ENCODE data around the gene FOXP1. TPM values are rescaled to one million over a fixed set of nuclear protein-coding genes. Genes with fewer than 3 reads are reported as not detected.

The FOXP1 gene
- total and polyA plus RNA-seq, 2 donors (not counting 1 experiment from before 2014, with no cell fraction given) = 70.3 to 101 TPM

- H3K27ac ChIP-seq (ENCODE audit: insufficient read depth, low read length) = no peak overlapping the region
- no peaks in the 10 kb centered on the region for H3K36me3 ChIP-seq (ENCODE audit: control insufficient read depth, insufficient read depth, low read length)
- TF ChIP-seq CTCF (conservative IDR thresholded peaks at IDR 0.05 in 1 of 2, IDR thresholded peaks at IDR 0.05 in 1 of 2; ENCODE audit: low read depth in 1 of 2, low read length in 2 of 2) = no peak
- TF ChIP-seq EZH2 (IDR thresholded peaks at IDR 0.05; ENCODE audit: low read length, missing control alignments) = no peak
- no peaks in the 10 kb centered on the region for H3K27me3 ChIP-seq (ENCODE audit: control insufficient read depth, insufficient read depth, low read length)
- H3K4me1 ChIP-seq (ENCODE audit: control insufficient read depth, extremely low read depth, insufficient read depth, low read length) = no peaks in the 10 kb centered on the region
- H3K79me2 ChIP-seq (ENCODE audit: control insufficient read depth, insufficient read depth, low read length) = no peaks in the 10 kb centered on the region
- no peaks in the 10 kb centered on the region for H3K9me3 ChIP-seq (ENCODE audit: control insufficient read depth, insufficient read depth, low read depth, low read length)
- no peak overlapping the region for H3K9ac ChIP-seq (ENCODE audit: insufficient read depth, low read length)
- H3K4me2 ChIP-seq (ENCODE audit: extremely low read depth, insufficient read depth, low read length) = no peak overlapping the region
- no peak overlapping the region for H2AFZ ChIP-seq (ENCODE audit: low read length)
- DNase-seq (ENCODE audit: low read depth in 2 of 2) = no peak
- H3K4me3 ChIP-seq (replicated peaks in 1 of 4; ENCODE audit: control extremely low read depth in 1 of 4, insufficient read depth in 1 of 4, low read depth in 3 of 4, low read length in 4 of 4) = no peak overlapping the region
- no peaks in the 10 kb centered on the region for H4K20me1 ChIP-seq (ENCODE audit: control insufficient read depth, extremely low read depth, insufficient read depth, low read length)
These were observed 181.2 kb downstream of the FOXP1 start for GRCh38 chr3:71402280-71402679.

- Histone ChIP-seq H3K4me3 (replicated peaks in 1 of 4; ENCODE audit: control extremely low read depth in 1 of 4, insufficient read depth in 1 of 4, low read depth in 3 of 4, low read length in 4 of 4) (no peak overlapping the region), H3K9ac (ENCODE audit: insufficient read depth, low read length) (no peak overlapping the region), H3K4me1 (ENCODE audit: control insufficient read depth, extremely low read depth, insufficient read depth, low read length) (no peaks in the 10 kb centered on the region), H3K27ac (ENCODE audit: insufficient read depth, low read length) (no peak overlapping the region), H4K20me1 (ENCODE audit: control insufficient read depth, extremely low read depth, insufficient read depth, low read length) (no peaks in the 10 kb centered on the region), H3K27me3 (ENCODE audit: control insufficient read depth, insufficient read depth, low read length) (no peaks in the 10 kb centered on the region), H2AFZ (ENCODE audit: low read length) (no peak overlapping the region), H3K79me2 (ENCODE audit: control insufficient read depth, insufficient read depth, low read length) (no peaks in the 10 kb centered on the region), H3K36me3 (ENCODE audit: control insufficient read depth, insufficient read depth, low read length) (no peaks in the 10 kb centered on the region), H3K4me2 (ENCODE audit: extremely low read depth, insufficient read depth, low read length) (no peak overlapping the region), H3K9me3 (ENCODE audit: control insufficient read depth, insufficient read depth, low read depth, low read length) (no peaks in the 10 kb centered on the region)
- no peak for DNase-seq (ENCODE audit: low read depth in 2 of 2)
- TF ChIP-seq EZH2 (IDR thresholded peaks at IDR 0.05; ENCODE audit: low read length, missing control alignments) = no peak
- no peak for TF ChIP-seq CTCF (conservative IDR thresholded peaks at IDR 0.05 in 1 of 2, IDR thresholded peaks at IDR 0.05 in 1 of 2; ENCODE audit: low read depth in 1 of 2, low read length in 2 of 2)
These were observed 181.8 kb downstream of the FOXP1 start for GRCh38 chr3:71401695-71402231.

GRCh38 chr3:71400986-71401451 lies 182.5 kb downstream of the FOXP1 start:
- Histone ChIP-seq H3K27ac (ENCODE audit: insufficient read depth, low read length) (no peak overlapping the region), H4K20me1 (ENCODE audit: control insufficient read depth, extremely low read depth, insufficient read depth, low read length) (no peaks in the 10 kb centered on the region), H3K9ac (ENCODE audit: insufficient read depth, low read length) (no peak overlapping the region), H3K4me2 (ENCODE audit: extremely low read depth, insufficient read depth, low read length) (no peak overlapping the region), H3K9me3 (ENCODE audit: control insufficient read depth, insufficient read depth, low read depth, low read length) (no peaks in the 10 kb centered on the region), H3K79me2 (ENCODE audit: control insufficient read depth, insufficient read depth, low read length) (no peaks in the 10 kb centered on the region), H3K27me3 (ENCODE audit: control insufficient read depth, insufficient read depth, low read length) (no peaks in the 10 kb centered on the region), H2AFZ (ENCODE audit: low read length) (no peak overlapping the region), H3K36me3 (ENCODE audit: control insufficient read depth, insufficient read depth, low read length) (no peaks in the 10 kb centered on the region), H3K4me1 (ENCODE audit: control insufficient read depth, extremely low read depth, insufficient read depth, low read length) (peaks cover 4% of the 10 kb centered on the region), H3K4me3 (replicated peaks in 1 of 4; ENCODE audit: control extremely low read depth in 1 of 4, insufficient read depth in 1 of 4, low read depth in 3 of 4, low read length in 4 of 4) (no peak overlapping the region)
- no peak for DNase-seq (ENCODE audit: low read depth in 2 of 2)
- TF ChIP-seq CTCF (conservative IDR thresholded peaks at IDR 0.05 in 1 of 2, IDR thresholded peaks at IDR 0.05 in 1 of 2; ENCODE audit: low read depth in 1 of 2, low read length in 2 of 2) (no peak), EZH2 (IDR thresholded peaks at IDR 0.05; ENCODE audit: low read length, missing control alignments) (no peak)

Measured in fibroblast of lung (primary cell).